ENCODE measurements around the gene PLEKHA7. TPM values are rescaled to one million over a fixed set of nuclear protein-coding genes. Genes with fewer than 3 reads are reported as not detected.

Gene PLEKHA7
- total and polyA plus RNA-seq, 2 of the 13 experiments (the other 11 are each of a cell fraction or from before 2014, with no cell fraction given) = 17.5 to 18.7 TPM

DNA sequence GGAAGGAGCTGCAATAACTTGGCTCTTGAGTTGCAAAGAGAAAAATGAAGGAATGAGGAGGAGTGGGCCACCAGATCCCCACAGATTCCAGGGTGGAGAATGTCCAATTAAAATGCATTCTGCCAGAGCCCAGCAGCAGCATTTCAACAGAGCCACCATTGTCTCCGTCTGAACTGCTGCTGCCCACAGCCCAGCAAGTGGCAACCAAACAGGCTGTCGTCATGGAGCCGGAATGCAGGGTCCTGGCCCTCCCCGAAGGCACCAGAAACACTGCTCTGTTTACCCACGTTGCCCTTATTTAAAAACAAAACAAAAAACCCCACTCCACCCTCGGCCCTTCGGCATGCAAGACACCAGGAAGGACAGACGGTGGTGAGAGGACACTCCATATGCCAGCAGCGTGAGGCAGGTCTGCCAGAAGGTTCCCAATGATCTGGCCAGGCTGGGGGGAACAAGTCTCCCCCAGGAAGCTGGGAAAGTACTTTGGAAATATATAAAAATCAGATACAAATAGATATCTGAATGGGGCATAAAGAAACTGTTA is 32.5 kb downstream of the PLEKHA7 start (continued):
- TF ChIP-seq ZNF292 (CRISPR knock-in tag; IDR thresholded peaks at IDR 0.05; ENCODE audit: borderline replicate concordance, low read depth) (peak; percentile 80; the same call in 1 of the 2 replicates), RFXAP (CRISPR knock-in tag; IDR thresholded peaks at IDR 0.05; ENCODE audit: borderline replicate concordance) (peak; percentile 40; the same call in 1 of the 2 replicates), KLF12 (CRISPR knock-in tag; IDR thresholded peaks at IDR 0.05; ENCODE audit: borderline replicate concordance) (no peak), SATB2 (CRISPR knock-in tag; IDR thresholded peaks at IDR 0.05) (no peak), KLF11 (CRISPR knock-in tag; IDR thresholded peaks at IDR 0.05) (no peak), LCORL (IDR thresholded peaks at IDR 0.05) (no peak), LCORL (CRISPR knock-in tag; IDR thresholded peaks at IDR 0.05) (no peak; the same call in 1 of the 2 replicates), ZNF230 (CRISPR knock-in tag; IDR thresholded peaks at IDR 0.05) (no peak), SMARCC2 (IDR thresholded peaks at IDR 0.05) (no peak), ZNF724P (CRISPR knock-in tag; IDR thresholded peaks at IDR 0.05; ENCODE audit: borderline replicate concordance) (no peak), ZNF263 (CRISPR knock-in tag; IDR thresholded peaks at IDR 0.05) (no peak), ETV5 (CRISPR knock-in tag; IDR thresholded peaks at IDR 0.05; ENCODE audit: borderline replicate concordance) (no peak), IKZF4 (CRISPR knock-in tag; IDR thresholded peaks at IDR 0.05; ENCODE audit: borderline replicate concordance, low read depth, not compliant biosample characterization) (no peak), HES4 (CRISPR knock-in tag; IDR thresholded peaks at IDR 0.05; ENCODE audit: borderline replicate concordance) (no peak), FOXA1 (IDR thresholded peaks at IDR 0.05) (no peak), FOXA1 (CRISPR knock-in tag; IDR thresholded peaks at IDR 0.05) (peak; percentile 82), ZNF546 (CRISPR knock-in tag; conservative IDR thresholded peaks at IDR 0.05) (no peak), GABPB1 (CRISPR knock-in tag; IDR thresholded peaks at IDR 0.05) (no peak), MEF2D (CRISPR knock-in tag; IDR thresholded peaks at IDR 0.05) (0 out of 2 replicates have a peak, but pooled peaks have one; percentile 20)
- TF ChIP-seq, protein P1, sequence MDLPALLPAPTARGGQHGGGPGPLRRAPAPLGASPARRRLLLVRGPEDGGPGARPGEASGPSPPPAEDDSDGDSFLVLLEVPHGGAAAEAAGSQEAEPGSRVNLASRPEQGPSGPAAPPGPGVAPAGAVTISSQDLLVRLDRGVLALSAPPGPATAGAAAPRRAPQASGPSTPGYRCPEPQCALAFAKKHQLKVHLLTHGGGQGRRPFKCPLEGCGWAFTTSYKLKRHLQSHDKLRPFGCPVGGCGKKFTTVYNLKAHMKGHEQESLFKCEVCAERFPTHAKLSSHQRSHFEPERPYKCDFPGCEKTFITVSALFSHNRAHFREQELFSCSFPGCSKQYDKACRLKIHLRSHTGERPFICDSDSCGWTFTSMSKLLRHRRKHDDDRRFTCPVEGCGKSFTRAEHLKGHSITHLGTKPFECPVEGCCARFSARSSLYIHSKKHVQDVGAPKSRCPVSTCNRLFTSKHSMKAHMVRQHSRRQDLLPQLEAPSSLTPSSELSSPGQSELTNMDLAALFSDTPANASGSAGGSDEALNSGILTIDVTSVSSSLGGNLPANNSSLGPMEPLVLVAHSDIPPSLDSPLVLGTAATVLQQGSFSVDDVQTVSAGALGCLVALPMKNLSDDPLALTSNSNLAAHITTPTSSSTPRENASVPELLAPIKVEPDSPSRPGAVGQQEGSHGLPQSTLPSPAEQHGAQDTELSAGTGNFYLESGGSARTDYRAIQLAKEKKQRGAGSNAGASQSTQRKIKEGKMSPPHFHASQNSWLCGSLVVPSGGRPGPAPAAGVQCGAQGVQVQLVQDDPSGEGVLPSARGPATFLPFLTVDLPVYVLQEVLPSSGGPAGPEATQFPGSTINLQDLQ (CRISPR knock-in tag; IDR thresholded peaks at IDR 0.05) = no peak
- TF ChIP-seq, protein P2, sequence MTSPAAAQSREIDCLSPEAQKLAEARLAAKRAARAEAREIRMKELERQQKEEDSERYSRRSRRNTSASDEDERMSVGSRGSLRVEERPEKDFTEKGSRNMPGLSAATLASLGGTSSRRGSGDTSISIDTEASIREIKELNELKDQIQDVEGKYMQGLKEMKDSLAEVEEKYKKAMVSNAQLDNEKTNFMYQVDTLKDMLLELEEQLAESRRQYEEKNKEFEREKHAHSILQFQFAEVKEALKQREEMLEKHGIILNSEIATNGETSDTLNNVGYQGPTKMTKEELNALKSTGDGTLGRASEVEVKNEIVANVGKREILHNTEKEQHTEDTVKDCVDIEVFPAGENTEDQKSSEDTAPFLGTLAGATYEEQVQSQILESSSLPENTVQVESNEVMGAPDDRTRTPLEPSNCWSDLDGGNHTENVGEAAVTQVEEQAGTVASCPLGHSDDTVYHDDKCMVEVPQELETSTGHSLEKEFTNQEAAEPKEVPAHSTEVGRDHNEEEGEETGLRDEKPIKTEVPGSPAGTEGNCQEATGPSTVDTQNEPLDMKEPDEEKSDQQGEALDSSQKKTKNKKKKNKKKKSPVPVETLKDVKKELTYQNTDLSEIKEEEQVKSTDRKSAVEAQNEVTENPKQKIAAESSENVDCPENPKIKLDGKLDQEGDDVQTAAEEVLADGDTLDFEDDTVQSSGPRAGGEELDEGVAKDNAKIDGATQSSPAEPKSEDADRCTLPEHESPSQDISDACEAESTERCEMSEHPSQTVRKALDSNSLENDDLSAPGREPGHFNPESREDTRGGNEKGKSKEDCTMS (CRISPR knock-in tag; conservative IDR thresholded peaks at IDR 0.05) = no peak
- TF ChIP-seq, protein P3, sequence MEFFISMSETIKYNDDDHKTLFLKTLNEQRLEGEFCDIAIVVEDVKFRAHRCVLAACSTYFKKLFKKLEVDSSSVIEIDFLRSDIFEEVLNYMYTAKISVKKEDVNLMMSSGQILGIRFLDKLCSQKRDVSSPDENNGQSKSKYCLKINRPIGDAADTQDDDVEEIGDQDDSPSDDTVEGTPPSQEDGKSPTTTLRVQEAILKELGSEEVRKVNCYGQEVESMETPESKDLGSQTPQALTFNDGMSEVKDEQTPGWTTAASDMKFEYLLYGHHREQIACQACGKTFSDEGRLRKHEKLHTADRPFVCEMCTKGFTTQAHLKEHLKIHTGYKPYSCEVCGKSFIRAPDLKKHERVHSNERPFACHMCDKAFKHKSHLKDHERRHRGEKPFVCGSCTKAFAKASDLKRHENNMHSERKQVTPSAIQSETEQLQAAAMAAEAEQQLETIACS (CRISPR knock-in tag; IDR thresholded peaks at IDR 0.05) = no peak
- TF ChIP-seq, protein P4, sequence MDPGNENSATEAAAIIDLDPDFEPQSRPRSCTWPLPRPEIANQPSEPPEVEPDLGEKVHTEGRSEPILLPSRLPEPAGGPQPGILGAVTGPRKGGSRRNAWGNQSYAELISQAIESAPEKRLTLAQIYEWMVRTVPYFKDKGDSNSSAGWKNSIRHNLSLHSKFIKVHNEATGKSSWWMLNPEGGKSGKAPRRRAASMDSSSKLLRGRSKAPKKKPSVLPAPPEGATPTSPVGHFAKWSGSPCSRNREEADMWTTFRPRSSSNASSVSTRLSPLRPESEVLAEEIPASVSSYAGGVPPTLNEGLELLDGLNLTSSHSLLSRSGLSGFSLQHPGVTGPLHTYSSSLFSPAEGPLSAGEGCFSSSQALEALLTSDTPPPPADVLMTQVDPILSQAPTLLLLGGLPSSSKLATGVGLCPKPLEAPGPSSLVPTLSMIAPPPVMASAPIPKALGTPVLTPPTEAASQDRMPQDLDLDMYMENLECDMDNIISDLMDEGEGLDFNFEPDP (CRISPR knock-in tag; conservative IDR thresholded peaks at IDR 0.05) = no peak
